Parathyroid adenoma (tissue), 2 donors: Measurements from ENCODE around the gene STK26.
A peak's percentile ranks its signal among the peaks of the same experiment; 100 is the strongest.

Experiments used
- H2AFZ ChIP-seq: fragments of 300-600 bp; sonication (generic); one replicate; pipeline ENCODE4 v1.7.0; 2017; ENCODE audit warnings: antibody characterized with exemption, mild to moderate bottlenecking
- H3K27ac ChIP-seq: fragments of 300-600 bp; sonication (generic); one replicate; pipeline ENCODE4 v1.7.0; 2017
- H3K27me3 ChIP-seq: fragments of 300-600 bp; sonication (generic); one replicate; pipeline ENCODE4 v1.7.0; 2017; ENCODE audit warnings: low read length; ENCODE audit not compliant: control insufficient read depth, insufficient read depth
- H3K36me3 ChIP-seq: fragments of 300-600 bp; sonication (generic); one replicate; pipeline ENCODE4 v1.7.0; 2017; ENCODE audit warnings: low read length; ENCODE audit not compliant: control insufficient read depth, insufficient read depth
- H3K4me1 ChIP-seq: fragments of 300-600 bp; sonication (generic); one replicate; pipeline ENCODE4 v1.7.0; 2017; ENCODE audit warnings: control low read depth
- H3K4me2 ChIP-seq: fragments of 300-600 bp; sonication (generic); one replicate; pipeline ENCODE4 v1.7.0; 2017; ENCODE audit warnings: low read length
- H3K4me3 ChIP-seq: fragments of 300-600 bp; sonication (generic); one replicate; pipeline ENCODE4 v1.7.0; 2017; ENCODE audit warnings: low read depth, low read length
- H3K79me2 ChIP-seq: fragments of 300-600 bp; sonication (generic); one replicate; pipeline ENCODE4 v1.7.0; 2017; ENCODE audit warnings: control low read depth
- H3K9ac ChIP-seq: fragments of 300-600 bp; sonication (generic); one replicate; pipeline ENCODE4 v1.7.0; 2017; ENCODE audit warnings: mild to moderate bottlenecking
- H3K9me3 ChIP-seq: fragments of 300-600 bp; sonication (generic); one replicate; pipeline ENCODE4 v1.7.0; 2017; ENCODE audit warnings: low read length; ENCODE audit not compliant: control insufficient read depth
- TF ChIP-seq, protein P1 (sequence below): fragments of 300-600 bp; sonication (generic); IDR thresholded peaks from one replicate; pipeline ENCODE4 v1.7.0; 2017; ENCODE audit warnings: antibody characterized with exemption, mild to moderate bottlenecking
- donor health status: primary hyperparathyroidism.

The STK26 gene

DNA sequence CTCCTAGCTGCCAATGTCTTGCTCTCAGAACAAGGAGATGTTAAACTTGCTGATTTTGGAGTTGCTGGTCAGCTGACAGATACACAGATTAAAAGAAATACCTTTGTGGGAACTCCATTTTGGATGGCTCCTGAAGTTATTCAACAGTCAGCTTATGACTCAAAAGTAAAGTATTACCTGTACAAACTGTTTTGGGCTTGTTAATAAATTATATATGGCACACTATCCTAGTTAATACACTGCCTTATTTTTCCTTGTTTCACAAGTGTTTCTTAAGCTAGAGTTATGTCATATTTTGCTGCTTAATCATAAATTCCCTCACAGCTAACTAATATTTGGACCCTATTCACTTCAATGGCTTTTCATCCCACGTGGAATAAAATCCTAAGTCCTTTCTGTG lies 45.3 kb downstream of the STK26 start:
- Histone ChIP-seq H3K36me3 (no peaks in the 10 kb centered on the region), H3K4me3 (no peak overlapping the region), H3K79me2 (no peaks in the 10 kb centered on the region), H3K9me3 (no peaks in the 10 kb centered on the region), H2AFZ (no peak overlapping the region), H3K4me1 (no peaks in the 10 kb centered on the region), H3K4me2 (no peak overlapping the region), H3K9ac (no peak overlapping the region), H3K27ac (no peak overlapping the region), H3K27me3 (no peaks in the 10 kb centered on the region)
- TF ChIP-seq, protein P1, sequence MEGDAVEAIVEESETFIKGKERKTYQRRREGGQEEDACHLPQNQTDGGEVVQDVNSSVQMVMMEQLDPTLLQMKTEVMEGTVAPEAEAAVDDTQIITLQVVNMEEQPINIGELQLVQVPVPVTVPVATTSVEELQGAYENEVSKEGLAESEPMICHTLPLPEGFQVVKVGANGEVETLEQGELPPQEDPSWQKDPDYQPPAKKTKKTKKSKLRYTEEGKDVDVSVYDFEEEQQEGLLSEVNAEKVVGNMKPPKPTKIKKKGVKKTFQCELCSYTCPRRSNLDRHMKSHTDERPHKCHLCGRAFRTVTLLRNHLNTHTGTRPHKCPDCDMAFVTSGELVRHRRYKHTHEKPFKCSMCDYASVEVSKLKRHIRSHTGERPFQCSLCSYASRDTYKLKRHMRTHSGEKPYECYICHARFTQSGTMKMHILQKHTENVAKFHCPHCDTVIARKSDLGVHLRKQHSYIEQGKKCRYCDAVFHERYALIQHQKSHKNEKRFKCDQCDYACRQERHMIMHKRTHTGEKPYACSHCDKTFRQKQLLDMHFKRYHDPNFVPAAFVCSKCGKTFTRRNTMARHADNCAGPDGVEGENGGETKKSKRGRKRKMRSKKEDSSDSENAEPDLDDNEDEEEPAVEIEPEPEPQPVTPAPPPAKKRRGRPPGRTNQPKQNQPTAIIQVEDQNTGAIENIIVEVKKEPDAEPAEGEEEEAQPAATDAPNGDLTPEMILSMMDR, result no peak

DNA sequence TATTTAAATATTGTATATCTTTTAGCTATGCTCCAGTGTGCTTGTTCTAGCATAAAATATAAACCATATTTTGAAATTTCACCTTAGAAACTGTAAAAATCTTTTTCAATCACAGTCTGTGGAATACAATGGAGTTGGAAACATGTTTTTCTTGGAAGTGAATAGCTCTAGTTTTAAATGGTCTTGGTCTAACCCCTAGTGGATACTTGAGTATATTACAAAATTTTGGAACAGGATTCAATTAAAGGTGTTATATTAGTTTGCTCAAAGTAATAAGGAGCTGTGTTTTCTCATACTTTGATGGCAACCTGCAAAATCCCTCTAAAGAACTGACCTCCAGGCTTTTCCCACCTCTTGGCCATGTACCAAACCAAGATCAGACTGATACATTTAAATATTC lies 48.2 kb downstream of the STK26 start:
- TF ChIP-seq, protein P1, result peak; percentile 27
- Histone ChIP-seq H3K4me3 (no peak overlapping the region), H3K27me3 (no peaks in the 10 kb centered on the region), H2AFZ (no peak overlapping the region), H3K9me3 (no peaks in the 10 kb centered on the region), H3K4me2 (no peak overlapping the region), H3K79me2 (no peaks in the 10 kb centered on the region), H3K36me3 (no peaks in the 10 kb centered on the region), H3K27ac (no peak overlapping the region), H3K9ac (no peak overlapping the region), H3K4me1 (no peaks in the 10 kb centered on the region)

DNA sequence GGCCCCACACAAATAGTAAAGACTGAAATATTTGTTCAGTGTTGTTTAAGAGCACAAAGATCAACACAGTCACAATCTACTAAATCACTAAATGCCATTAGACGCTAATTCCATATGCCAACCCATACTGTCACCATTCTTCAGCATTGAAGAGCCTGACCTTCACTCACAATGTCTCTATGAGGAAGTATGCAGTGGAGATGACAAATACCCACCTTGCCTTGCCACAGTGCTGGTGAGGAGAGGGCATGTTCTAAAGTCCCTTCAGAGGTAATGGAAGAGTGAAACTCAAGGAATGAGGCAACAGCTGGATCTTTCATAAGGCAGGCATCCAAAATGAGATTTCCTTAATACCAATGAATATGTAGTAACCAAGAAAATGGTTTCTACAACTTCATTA lies 54.3 kb downstream of the STK26 start:
- Histone ChIP-seq H3K9me3 (no peaks in the 10 kb centered on the region), H3K4me3 (no peak overlapping the region), H3K9ac (no peak overlapping the region), H3K27me3 (no peaks in the 10 kb centered on the region), H2AFZ (no peak overlapping the region), H3K4me2 (no peak overlapping the region), H3K4me1 (no peaks in the 10 kb centered on the region), H3K79me2 (no peaks in the 10 kb centered on the region), H3K27ac (no peak overlapping the region), H3K36me3 (no peaks in the 10 kb centered on the region)
- TF ChIP-seq, protein P1, result no peak

DNA sequence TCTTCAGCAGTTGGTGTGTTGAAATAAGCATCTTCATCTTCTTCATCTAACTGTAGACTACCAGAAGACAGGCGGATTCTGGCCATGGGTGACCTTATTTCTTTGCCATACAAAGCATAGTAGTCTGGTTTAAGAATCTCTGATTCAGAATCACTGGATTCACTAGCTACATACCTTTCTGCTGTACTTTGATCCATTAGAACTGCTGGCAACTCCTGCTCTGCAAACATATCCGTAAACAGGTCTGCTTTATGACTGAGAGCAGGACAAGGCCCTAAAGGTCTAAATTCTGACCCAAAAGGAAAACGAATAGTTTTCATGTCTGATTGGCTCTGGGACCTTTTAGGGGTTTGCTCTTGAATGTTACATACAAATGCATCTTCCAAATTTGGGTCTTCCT lies 54.8 kb downstream of the STK26 start:
- Histone ChIP-seq H3K9me3 (no peaks in the 10 kb centered on the region), H2AFZ (no peak overlapping the region), H3K4me1 (no peaks in the 10 kb centered on the region), H3K36me3 (no peaks in the 10 kb centered on the region), H3K27me3 (no peaks in the 10 kb centered on the region), H3K9ac (no peak overlapping the region), H3K4me3 (no peak overlapping the region), H3K4me2 (no peak overlapping the region), H3K79me2 (no peaks in the 10 kb centered on the region), H3K27ac (no peak overlapping the region)
- TF ChIP-seq, protein P1, result no peak

DNA sequence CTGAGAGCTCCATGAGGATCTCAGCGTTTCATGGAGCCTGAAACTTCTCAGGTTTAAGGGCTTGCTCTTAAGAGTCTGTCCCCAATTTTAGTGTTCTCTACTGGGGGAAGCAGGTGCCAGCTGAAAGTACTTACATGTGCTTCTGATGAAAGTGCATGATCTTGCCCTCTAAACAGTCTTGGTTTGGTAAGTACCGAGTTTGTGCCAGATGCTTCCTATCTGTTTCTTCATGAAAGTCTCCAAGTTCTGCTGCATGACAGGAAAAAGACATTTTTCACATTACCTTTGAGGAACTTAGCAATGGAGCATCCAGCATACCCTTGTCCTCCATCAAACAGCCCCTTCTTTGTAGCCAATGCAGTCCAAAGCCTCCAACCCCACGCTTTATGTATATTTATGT lies 62.7 kb downstream of the STK26 start:
- H3K27me3 ChIP-seq, result no peaks in the 10 kb centered on the region
- H2AFZ ChIP-seq, result no peak overlapping the region
- no peaks in the 10 kb centered on the region for H3K9me3 ChIP-seq
- no peak overlapping the region for H3K4me3 ChIP-seq
- no peaks in the 10 kb centered on the region for H3K4me1 ChIP-seq
- no peaks in the 10 kb centered on the region for H3K36me3 ChIP-seq
- no peak overlapping the region for H3K9ac ChIP-seq
- TF ChIP-seq, protein P1, result no peak
- no peak overlapping the region for H3K27ac ChIP-seq
- H3K79me2 ChIP-seq, result no peaks in the 10 kb centered on the region
- no peak overlapping the region for H3K4me2 ChIP-seq
